RWPE2 (cell line): Measurements from ENCODE around the gene RHOF.

ENCODE experiments used
- ATAC-seq: fragments of 200-7000 bp; cut with Tn5 transposase; 3 replicates; pipeline ENCODE4 v1.9.1; 2021; ENCODE audit warnings: low read depth
- DNase-seq: peaks from one replicate; pipeline ENCODE4 v3.0.0-alpha.2; 2020; ENCODE audit warnings: low spot score
- H3K27ac ChIP-seq: fragments of 450-650 bp; 2 replicates; pipeline ENCODE4 v1.5.1; 2017; ENCODE audit warnings: mild to moderate bottlenecking; ENCODE audit not compliant: poor library complexity, severe bottlenecking
- H3K27me3 ChIP-seq: fragments of 250-450 bp; sonication (Bioruptor Pico); 2 replicates; pipeline ENCODE4 v1.5.1; 2021; ENCODE audit warnings: mild to moderate bottlenecking, moderate library complexity; ENCODE audit not compliant: insufficient read depth, poor library complexity, severe bottlenecking
- H3K36me3 ChIP-seq: fragments of 250-450 bp; sonication (Bioruptor Pico); 2 replicates; pipeline ENCODE4 v1.5.1; 2020; ENCODE audit warnings: low read depth, mild to moderate bottlenecking, moderate library complexity
- H3K4me1 ChIP-seq: fragments of 250-450 bp; sonication (Bioruptor Pico); 2 replicates; pipeline ENCODE4 v1.5.1; 2021; ENCODE audit warnings: mild to moderate bottlenecking, moderate library complexity; ENCODE audit not compliant: insufficient read depth, poor library complexity, severe bottlenecking
- H3K4me3 ChIP-seq: fragments of 250-450 bp; sonication (Bioruptor Pico); 2 replicates; pipeline ENCODE4 v1.5.1; 2021; ENCODE audit warnings: mild to moderate bottlenecking, moderate library complexity; ENCODE audit not compliant: severe bottlenecking
- H3K9me3 ChIP-seq: fragments of 250-450 bp; sonication (Bioruptor Pico); 2 replicates; pipeline ENCODE4 v1.5.1; 2021; ENCODE audit warnings: mild to moderate bottlenecking, moderate library complexity; ENCODE audit not compliant: severe bottlenecking
- TF ChIP-seq, protein P1 (sequence below): fragments of 450-650 bp; IDR thresholded peaks from one replicate; pipeline ENCODE4 v1.5.1; 2017; ENCODE audit warnings: mild to moderate bottlenecking, moderate library complexity; ENCODE audit not compliant: poor library complexity, severe bottlenecking

The RHOF gene

GRCh38 chr12:121789800-121790728 lies 3.4 kb downstream of the RHOF start:
- Histone ChIP-seq H3K4me1 (peaks cover 25% of the 10 kb centered on the region), H3K9me3 (no peaks in the 10 kb centered on the region), H3K27ac (no peak overlapping the region), H3K36me3 (peaks cover 9% of the 10 kb centered on the region), H3K27me3 (no peaks in the 10 kb centered on the region), H3K4me3 (no peak overlapping the region)
- TF ChIP-seq, protein P1, sequence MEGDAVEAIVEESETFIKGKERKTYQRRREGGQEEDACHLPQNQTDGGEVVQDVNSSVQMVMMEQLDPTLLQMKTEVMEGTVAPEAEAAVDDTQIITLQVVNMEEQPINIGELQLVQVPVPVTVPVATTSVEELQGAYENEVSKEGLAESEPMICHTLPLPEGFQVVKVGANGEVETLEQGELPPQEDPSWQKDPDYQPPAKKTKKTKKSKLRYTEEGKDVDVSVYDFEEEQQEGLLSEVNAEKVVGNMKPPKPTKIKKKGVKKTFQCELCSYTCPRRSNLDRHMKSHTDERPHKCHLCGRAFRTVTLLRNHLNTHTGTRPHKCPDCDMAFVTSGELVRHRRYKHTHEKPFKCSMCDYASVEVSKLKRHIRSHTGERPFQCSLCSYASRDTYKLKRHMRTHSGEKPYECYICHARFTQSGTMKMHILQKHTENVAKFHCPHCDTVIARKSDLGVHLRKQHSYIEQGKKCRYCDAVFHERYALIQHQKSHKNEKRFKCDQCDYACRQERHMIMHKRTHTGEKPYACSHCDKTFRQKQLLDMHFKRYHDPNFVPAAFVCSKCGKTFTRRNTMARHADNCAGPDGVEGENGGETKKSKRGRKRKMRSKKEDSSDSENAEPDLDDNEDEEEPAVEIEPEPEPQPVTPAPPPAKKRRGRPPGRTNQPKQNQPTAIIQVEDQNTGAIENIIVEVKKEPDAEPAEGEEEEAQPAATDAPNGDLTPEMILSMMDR: no peak
- DNase-seq: no peak
- no peak for ATAC-seq

- Histone ChIP-seq H3K36me3 (peaks cover 9% of the 10 kb centered on the region), H3K27ac (no peak overlapping the region), H3K9me3 (no peaks in the 10 kb centered on the region), H3K4me3 (no peak overlapping the region), H3K27me3 (no peaks in the 10 kb centered on the region), H3K4me1 (peaks cover 32% of the 10 kb centered on the region)
- no peak for ATAC-seq
- DNase-seq: no peak
- TF ChIP-seq, protein P1: no peak
These were observed 4.2 kb downstream of the RHOF start for GRCh38 chr12:121789233-121789781.

- TF ChIP-seq, protein P1: no peak
- DNase-seq: no peak
- no peak for ATAC-seq
- Histone ChIP-seq H3K27me3 (no peaks in the 10 kb centered on the region), H3K9me3 (no peaks in the 10 kb centered on the region), H3K4me3 (no peak overlapping the region), H3K27ac (peak overlapping the region; percentile 2), H3K4me1 (peaks cover 39% of the 10 kb centered on the region), H3K36me3 (peaks cover 9% of the 10 kb centered on the region)
These were observed 5.2 kb downstream of the RHOF start for GRCh38 chr12:121788176-121788818.

GRCh38 chr12:121787063-121788025 lies 6.1 kb downstream of the RHOF start:
- Histone ChIP-seq H3K4me1 (peaks cover 42% of the 10 kb centered on the region), H3K27ac (peak overlapping the region; percentile 75), H3K27me3 (no peaks in the 10 kb centered on the region), H3K4me3 (no peak overlapping the region), H3K36me3 (peaks cover 9% of the 10 kb centered on the region), H3K9me3 (no peaks in the 10 kb centered on the region)
- DNase-seq (no peak), ATAC-seq (no peak)
- TF ChIP-seq, protein P1: no peak
